Stomach (tissue), 9 donors: ENCODE data around the gene ZBED4. TPM values are rescaled to one million over a fixed set of nuclear protein-coding genes. Genes with fewer than 3 reads are reported as not detected.
A peak's percentile ranks its signal among the peaks of the same experiment; 100 is the strongest.

Experiments
- DNase-seq, 2 donors: peaks; one replicate each; pipeline versions ENCODE4 v3.0.0 to v3.0.0-alpha.2; 2013 to 2019
- H3K27ac ChIP-seq, 5 donors: fragments of 200-600 bp in 4 of 5; sonication (generic) in 4 of 5; one replicate each; pipeline ENCODE4 v1.5.1; 2013 to 2019; ENCODE audit warnings: mild to moderate bottlenecking in 1 of 5, moderate library complexity in 1 of 5
- H3K27me3 ChIP-seq, 3 donors: fragments of 200-600 bp; sonication (generic); one replicate each; pipeline ENCODE4 v1.5.1; 2017 to 2019; ENCODE audit warnings: mixed run types in 1 of 3
- H3K36me3 ChIP-seq, 4 donors: fragments of 200-600 bp; sonication (generic); 1 replicate in 3 of 4; 2 replicates in 1 of 4; pipeline ENCODE4 v1.5.1; 2016 to 2019
- H3K4me1 ChIP-seq, 4 donors: fragments of 200-600 bp; sonication (generic); one replicate each; pipeline ENCODE4 v1.5.1; 2016 to 2019
- H3K4me3 ChIP-seq, 4 donors: fragments of 200-600 bp; sonication (generic) in 3 of 4; one replicate each; pipeline ENCODE4 v1.5.1; 2016 to 2019; ENCODE audit warnings: mild to moderate bottlenecking in 1 of 4
- H3K9me3 ChIP-seq, 4 donors: fragments of 200-600 bp; sonication (generic); one replicate each; pipeline ENCODE4 v1.5.1; 2016 to 2019
- EP300 ChIP-seq: sonication (generic); formaldehyde crosslinking; IDR thresholded peaks from one replicate; pipeline ENCODE4 v1.6.1; 2017; ENCODE audit warnings: antibody characterized with exemption
- POLR2A ChIP-seq, 4 donors: fragments of 450-650 bp; IDR thresholded peaks; one replicate each; pipeline ENCODE4 v1.6.1; 2016; ENCODE audit warnings: antibody characterized with exemption in 4 of 4, control low read depth in 2 of 4, mild to moderate bottlenecking in 1 of 4, moderate library complexity in 1 of 4
- POLR2AphosphoS5 ChIP-seq, 3 donors: sonication (generic); formaldehyde crosslinking; IDR thresholded peaks; one replicate each; pipeline ENCODE4 v1.6.1; 2016; ENCODE audit warnings: antibody characterized with exemption in 3 of 3
- WGBS, 5 donors: extraction: QIAGEN DNeasy Blood & Tissue Kit in 3 of 5; methylation state at CpG; one replicate each; pipeline versions ENCODE4 v1.1.5 to v1.1.7; 2013 to 2018; 5-methylcytosine and 5-hydroxymethylcytosine counted together
- intact Hi-C: fragments of 100-400 bp; cut with DNase I; formaldehyde crosslinking; loops from one replicate; pipeline ENCODE4 v1.15.1; 2023; ENCODE audit warnings: low total_unique reads
- polyA plus RNA-seq, 3 donors: library from polyadenylated mRNA; stranded (reverse); fragments of 200-250 nt; gene quantifications; one replicate each; pipeline ENCODE4 v1.2.3, GENCODE V29; 2013
- total RNA-seq, 5 donors: library from RNA; depleted of rRNA; stranded (reverse); fragments of >200 nt; gene quantifications; one replicate each; pipeline versions ENCODE4 v1.1.0 to v1.2.3, GENCODE V29; 2014 to 2016
- TF ChIP-seq, protein P1 (sequence below), 7 experiments: fragments of 450-650 bp in 4 of 7; fragments of 200-600 bp in 3 of 7; sonication (generic) in 3 of 7; IDR thresholded peaks; one replicate each; pipeline ENCODE4 v1.5.1; 2016 to 2019; ENCODE audit warnings: antibody characterized with exemption in 7 of 7, control low read depth in 2 of 7, mild to moderate bottlenecking in 1 of 7
- donor health status: healthy with polysubstance abuse.
- donor health status: Bipolar disorder and iron deficiency.
- donor health status: healthy.

The ZBED4 gene
- total and polyA plus RNA-seq, 8 donors: 2.2 to 31.7 (median 12.2) TPM

DNA sequence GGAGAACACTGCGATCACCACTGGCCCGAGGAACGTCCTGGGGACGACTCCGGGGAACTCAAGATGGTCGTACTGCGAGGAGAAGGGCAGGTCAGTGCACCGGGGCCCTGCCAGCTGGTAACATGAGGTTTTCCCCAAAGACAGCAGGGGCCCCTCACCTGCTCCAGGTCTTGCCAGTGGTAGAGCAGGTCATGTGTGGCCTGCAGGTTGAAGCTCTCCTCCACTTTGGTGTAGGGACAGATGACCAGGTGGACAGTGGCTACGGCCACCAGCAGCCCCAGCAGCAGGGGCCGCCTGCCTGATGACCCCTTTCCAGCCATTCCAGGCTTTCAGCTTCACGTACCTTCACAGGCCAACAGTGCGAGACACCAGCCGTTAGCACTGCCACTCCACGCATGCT, 59.8 kb downstream of the ZBED4 start:
- no peak overlapping the region for H3K4me3 ChIP-seq
- WGBS, 5 donors: 95 to 98% (median 96%) methylated on average over 11 to 14 of the region's 14 CpGs
- peaks cover 23 to 69% (median 64%) of the 10 kb centered on the region in 4 donors for H3K36me3 ChIP-seq
- no peaks in the 10 kb centered on the region for H3K27me3 ChIP-seq
- intact Hi-C loops: no loop called here
- TF ChIP-seq, protein P1, sequence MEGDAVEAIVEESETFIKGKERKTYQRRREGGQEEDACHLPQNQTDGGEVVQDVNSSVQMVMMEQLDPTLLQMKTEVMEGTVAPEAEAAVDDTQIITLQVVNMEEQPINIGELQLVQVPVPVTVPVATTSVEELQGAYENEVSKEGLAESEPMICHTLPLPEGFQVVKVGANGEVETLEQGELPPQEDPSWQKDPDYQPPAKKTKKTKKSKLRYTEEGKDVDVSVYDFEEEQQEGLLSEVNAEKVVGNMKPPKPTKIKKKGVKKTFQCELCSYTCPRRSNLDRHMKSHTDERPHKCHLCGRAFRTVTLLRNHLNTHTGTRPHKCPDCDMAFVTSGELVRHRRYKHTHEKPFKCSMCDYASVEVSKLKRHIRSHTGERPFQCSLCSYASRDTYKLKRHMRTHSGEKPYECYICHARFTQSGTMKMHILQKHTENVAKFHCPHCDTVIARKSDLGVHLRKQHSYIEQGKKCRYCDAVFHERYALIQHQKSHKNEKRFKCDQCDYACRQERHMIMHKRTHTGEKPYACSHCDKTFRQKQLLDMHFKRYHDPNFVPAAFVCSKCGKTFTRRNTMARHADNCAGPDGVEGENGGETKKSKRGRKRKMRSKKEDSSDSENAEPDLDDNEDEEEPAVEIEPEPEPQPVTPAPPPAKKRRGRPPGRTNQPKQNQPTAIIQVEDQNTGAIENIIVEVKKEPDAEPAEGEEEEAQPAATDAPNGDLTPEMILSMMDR (IDR thresholded peaks at IDR 0.05): no peak
- TF ChIP-seq EP300: no peak
- TF ChIP-seq POLR2AphosphoS5 (IDR thresholded peaks at IDR 0.05): no peak
- no peak for TF ChIP-seq POLR2A (IDR thresholded peaks at IDR 0.05)
- H3K27ac ChIP-seq: no peak overlapping the region
- no peak for DNase-seq
- no peaks in the 10 kb centered on the region for H3K9me3 ChIP-seq
- H3K4me1 ChIP-seq: peaks cover 6 to 15% (median 14%) of the 10 kb centered on the region in 4 donors

DNA sequence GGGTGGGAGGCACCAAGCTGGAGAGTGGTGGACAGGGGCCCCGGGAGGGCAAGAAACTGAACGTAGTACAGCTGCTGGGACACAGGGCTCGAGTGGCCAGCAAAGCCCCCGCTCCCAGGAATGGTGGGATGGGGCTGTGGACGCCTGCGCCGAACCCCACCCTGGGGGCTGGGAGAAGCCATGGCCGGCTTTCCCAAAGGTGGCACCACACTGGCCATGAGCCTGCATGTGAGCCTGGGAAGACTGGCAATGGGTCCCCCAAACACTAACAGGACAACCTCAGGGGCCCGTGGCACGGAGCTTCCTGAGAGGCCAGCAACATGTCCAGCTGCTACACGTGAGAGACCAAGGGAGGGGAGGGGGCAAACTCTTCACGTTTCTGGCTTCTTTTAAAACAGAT, 60.6 kb downstream of the ZBED4 start:
- no peak for DNase-seq
- Histone ChIP-seq H3K27me3 (no peaks in the 10 kb centered on the region), H3K4me1 (peaks cover 11 to 20% (median 20%) of the 10 kb centered on the region in 4 donors), H3K36me3 (peaks cover 15 to 60% (median 56%) of the 10 kb centered on the region in 4 donors), H3K27ac (no peak overlapping the region), H3K4me3 (no peak overlapping the region), H3K9me3 (no peaks in the 10 kb centered on the region)
- no peak for TF ChIP-seq POLR2A (IDR thresholded peaks at IDR 0.05)
- TF ChIP-seq EP300: no peak
- TF ChIP-seq, protein P1 (IDR thresholded peaks at IDR 0.05): no peak
- no peak for TF ChIP-seq POLR2AphosphoS5 (IDR thresholded peaks at IDR 0.05)
- intact Hi-C loops: no loop called here
- 85 to 93% (median 89%) methylated on average over 11 to 12 of the region's 12 CpGs for WGBS, 5 donors

DNA sequence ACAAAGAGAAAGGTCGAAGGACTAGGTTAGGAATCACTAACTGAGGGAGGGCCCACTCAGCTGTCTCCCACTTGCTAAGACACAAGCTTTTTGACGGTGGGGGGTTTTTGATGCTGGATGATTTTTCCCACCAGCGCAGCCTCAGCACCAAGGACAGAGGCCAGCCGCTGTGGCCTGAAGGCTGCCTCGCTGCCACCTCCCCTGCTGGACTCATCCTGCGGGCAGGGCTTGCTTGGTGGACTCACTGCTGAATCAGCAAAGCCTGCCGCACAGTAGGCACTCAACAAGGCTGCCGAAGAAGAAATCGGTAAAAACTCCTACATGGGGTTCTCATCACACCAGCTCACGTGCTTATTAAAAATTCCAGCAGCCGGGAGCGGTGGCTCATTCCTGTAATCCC, 62.0 kb downstream of the ZBED4 start:
- peaks cover 17 to 33% (median 32%) of the 10 kb centered on the region in 4 donors for H3K4me1 ChIP-seq
- no peaks in the 10 kb centered on the region for H3K9me3 ChIP-seq
- H3K27ac ChIP-seq: no peak overlapping the region
- intact Hi-C loops: no loop called here
- no peak overlapping the region for H3K4me3 ChIP-seq
- peaks cover 20 to 54% (median 49%) of the 10 kb centered on the region in 4 donors for H3K36me3 ChIP-seq
- 91 to 97% (median 96%) methylated on average over 11 to 12 of the region's 12 CpGs for WGBS, 5 donors
- no peak for DNase-seq
- TF ChIP-seq POLR2AphosphoS5 (IDR thresholded peaks at IDR 0.05): no peak
- TF ChIP-seq, protein P1 (IDR thresholded peaks at IDR 0.05): no peak
- no peak for TF ChIP-seq EP300
- TF ChIP-seq POLR2A (IDR thresholded peaks at IDR 0.05): no peak
- no peaks in the 10 kb centered on the region for H3K27me3 ChIP-seq

DNA sequence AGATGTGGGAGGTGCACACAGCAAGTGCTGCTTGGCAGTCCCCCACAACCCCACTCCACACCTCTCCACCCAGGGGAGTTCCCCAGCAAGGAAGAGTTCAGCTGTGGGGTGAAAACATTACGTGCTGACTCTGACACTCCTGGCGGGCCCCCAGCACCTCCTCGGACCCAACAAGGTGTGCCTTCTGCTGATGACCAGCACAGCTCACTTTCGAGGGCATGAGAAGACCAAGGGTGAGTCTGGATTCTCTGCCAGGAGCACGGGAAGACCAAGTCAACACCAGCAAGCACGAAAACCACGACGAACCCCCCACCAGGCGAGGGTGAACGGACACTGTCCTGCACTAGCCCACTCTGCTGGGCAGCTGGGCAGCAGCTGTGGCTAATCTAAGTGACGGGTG, 63.2 kb downstream of the ZBED4 start:
- intact Hi-C loops: no loop called here
- no peak for DNase-seq
- no peak for TF ChIP-seq POLR2AphosphoS5 (IDR thresholded peaks at IDR 0.05)
- no peak for TF ChIP-seq EP300

More for the DNA sequence above, 63.2 kb downstream of the ZBED4 start:
- Histone ChIP-seq H3K9me3 (no peaks in the 10 kb centered on the region), H3K27me3 (no peaks in the 10 kb centered on the region), H3K4me3 (peak overlapping the region; percentile 79 to 93 (median 88)), H3K27ac (peak overlapping the region in 1 of 5 donors; percentile 97), H3K4me1 (peaks cover 17 to 33% (median 32%) of the 10 kb centered on the region in 4 donors), H3K36me3 (peaks cover 20 to 54% (median 49%) of the 10 kb centered on the region in 4 donors)
- 86 to 90% (median 87%) methylated on average over 11 of the region's 11 CpGs for WGBS, 5 donors
